Stimulated activated naive CD8-positive, alpha-beta T cell treated with anti-CD3 and anti-CD28 coated beads, Interleukin-15, Interleukin-2, amounts not matched to agents 100 U/mL and 50 U/mL, for 24 hours (primary cell): ENCODE results near the gene OPCML.
A peak's percentile ranks its signal among the peaks of the same experiment; 100 is the strongest.

ENCODE experiments used
- ATAC-seq: fragments of 150-1000 bp; cut with Tn5 transposase; one replicate; pipeline ENCODE4 v1.10.0; 2021
- DNase-seq: peaks from one replicate; pipeline ENCODE4 v3.0.0; 2021

Gene OPCML

DNA sequence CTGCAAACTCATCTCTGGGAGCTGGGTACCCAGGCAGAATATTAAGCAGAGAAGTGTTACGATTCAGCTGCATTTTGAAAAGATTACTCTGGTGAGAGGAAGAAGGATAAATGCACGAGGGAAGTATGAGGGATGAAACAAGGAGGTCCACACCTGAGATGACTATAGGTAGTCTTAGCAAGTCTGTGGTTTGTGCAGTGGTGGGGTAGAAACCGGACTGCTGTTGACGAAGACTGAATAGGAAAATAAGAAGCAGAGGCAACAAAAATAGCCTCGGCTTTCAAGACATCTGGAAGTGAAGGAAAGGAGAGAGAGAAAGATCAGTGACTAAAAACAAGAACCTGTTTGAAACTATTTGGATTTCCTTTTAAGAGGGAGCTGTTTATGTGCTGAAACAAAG is 810.8 kb downstream of the OPCML start:
- ATAC-seq (no peak), DNase-seq (no peak)

DNA sequence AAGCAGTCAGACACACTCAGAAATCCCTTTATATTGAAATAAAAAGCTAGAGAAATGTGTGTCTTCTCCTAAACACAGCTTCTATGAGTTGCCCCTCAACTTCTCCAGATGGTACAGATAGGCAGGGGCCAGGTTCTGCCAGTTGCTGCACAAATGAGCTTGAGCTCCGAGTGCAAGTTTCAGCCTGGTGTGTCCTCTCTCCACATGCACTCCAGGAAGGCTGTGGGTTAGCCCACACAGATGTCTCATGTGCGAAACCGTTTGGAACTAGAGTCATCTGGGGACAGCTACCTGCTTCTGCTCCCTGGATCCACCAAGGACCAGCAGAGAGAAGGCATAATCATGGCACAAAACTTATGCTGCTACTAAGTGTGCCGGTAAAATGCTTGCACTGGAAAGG is 812.6 kb downstream of the OPCML start:
- ATAC-seq: peak; percentile 21

GRCh38 chr11:132718711-132719671 is 813.3 kb downstream of the OPCML start:
- peak; percentile 90 for ATAC-seq
- DNase-seq: peak; percentile 63

More for the DNA sequence above, 812.6 kb downstream of the OPCML start:
- peak; percentile 5 for DNase-seq

GRCh38 chr11:132717824-132718223 is 814.5 kb downstream of the OPCML start:
- ATAC-seq (no peak), DNase-seq (no peak)

GRCh38 chr11:132716037-132716436 is 816.3 kb downstream of the OPCML start:
- no peak for ATAC-seq
- no peak for DNase-seq

GRCh38 chr11:132714859-132715440 is 817.4 kb downstream of the OPCML start:
- ATAC-seq (no peak), DNase-seq (no peak)

DNA sequence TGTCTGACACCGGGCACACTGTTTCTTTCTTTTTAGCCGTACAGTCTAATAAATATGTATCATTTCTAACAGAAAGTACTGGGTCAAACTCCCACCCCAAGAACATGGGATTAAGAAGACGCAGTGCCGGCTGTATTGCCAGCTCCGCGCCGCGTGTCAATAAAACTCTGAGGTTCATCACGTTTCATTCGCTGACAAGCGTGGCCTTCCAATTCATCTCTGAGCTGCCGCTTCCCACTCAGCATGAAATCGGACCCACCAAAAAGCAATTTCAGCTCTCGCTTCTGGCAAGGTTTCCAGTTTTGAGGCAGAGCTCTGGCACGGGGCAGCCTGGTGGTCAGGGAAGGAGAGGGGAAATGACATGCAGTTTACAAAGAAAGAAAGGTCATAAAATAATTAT is 819.8 kb downstream of the OPCML start:
- ATAC-seq: no peak
- DNase-seq: no peak

DNA sequence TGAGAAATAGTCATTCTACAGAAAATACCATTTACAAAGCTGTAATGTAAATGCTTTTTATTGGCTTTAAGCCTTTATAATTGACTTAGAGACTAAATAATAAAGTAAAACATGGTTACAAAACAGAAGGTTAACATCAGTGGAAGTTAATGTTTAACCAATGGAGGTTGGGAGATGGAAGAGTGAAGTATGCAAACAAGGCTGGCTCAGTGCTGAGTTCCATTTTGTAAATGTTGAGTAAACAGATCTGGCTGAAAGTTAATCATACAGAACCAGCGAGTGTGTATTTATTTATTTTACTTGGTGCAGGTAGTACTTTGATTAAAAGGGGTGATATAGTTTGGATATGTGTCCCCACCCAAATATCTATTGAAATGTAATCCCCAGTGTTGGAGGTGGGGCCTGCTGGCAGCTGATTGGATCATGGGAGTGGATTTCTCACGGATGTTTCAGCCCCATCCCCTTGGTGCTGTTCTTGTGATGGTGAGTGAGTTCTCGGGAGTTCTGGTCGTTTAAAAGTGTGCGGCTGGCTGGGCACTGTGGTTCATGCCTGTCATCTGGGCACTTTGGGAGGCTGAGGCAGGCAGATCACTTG is 827.4 kb downstream of the OPCML start:
- ATAC-seq: no peak

DNA sequence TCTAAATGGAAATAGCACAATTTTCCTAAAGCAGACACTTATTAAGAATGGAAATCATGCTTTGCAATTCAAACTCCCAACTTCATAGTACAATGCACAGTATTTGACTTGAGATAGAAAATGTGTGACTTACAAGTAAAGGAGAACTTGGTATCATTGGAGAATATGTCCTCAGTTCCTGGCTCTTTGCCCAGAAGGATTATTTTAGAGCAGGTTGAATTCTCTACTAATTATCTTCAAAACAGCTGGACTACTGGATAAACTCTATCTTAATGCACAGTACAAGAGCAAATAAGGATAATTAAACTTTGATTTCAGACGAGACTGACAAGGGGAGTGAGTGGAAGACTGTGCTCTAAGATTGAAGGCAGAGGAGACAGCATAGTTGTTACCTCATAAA is 839.4 kb downstream of the OPCML start:
- DNase-seq: no peak
- ATAC-seq: no peak

More for the DNA sequence above, 827.4 kb downstream of the OPCML start:
- no peak for DNase-seq

DNA sequence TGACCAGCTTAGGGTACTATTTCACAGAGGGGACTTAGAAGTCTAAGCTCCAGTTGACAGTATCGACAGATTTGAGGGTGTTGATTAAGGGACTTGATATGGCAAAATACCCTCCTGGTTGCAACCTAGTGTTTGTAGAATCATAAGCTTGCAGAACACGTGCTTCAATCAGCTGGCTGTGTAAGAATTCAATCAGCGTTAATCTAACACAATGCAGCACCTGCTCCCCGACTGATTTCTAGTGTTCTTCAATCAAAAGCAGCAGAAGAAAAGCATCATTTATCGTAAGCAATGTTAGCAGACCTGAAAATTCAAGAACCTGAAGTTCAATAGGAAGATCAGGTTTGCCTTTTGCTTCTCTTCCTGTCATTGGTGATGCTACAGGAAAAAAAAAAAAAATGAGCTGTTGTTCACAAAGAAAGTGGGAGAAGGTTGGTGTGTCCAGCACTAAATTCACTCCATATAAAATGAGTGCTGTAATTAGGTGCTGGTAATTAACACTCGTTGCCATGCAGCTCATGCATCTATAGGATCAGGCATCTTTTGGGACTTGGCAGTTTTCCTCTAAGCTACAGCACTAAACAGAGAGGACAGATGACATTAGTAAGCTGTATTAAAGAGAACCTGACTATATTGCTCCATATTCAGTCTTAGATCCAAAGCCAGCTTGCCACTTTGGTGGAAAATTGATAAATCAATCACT is 840.3 kb downstream of the OPCML start:
- ATAC-seq: no peak
- no peak for DNase-seq

GRCh38 chr11:132686886-132687285 is 845.4 kb downstream of the OPCML start:
- DNase-seq: no peak
- no peak for ATAC-seq

DNA sequence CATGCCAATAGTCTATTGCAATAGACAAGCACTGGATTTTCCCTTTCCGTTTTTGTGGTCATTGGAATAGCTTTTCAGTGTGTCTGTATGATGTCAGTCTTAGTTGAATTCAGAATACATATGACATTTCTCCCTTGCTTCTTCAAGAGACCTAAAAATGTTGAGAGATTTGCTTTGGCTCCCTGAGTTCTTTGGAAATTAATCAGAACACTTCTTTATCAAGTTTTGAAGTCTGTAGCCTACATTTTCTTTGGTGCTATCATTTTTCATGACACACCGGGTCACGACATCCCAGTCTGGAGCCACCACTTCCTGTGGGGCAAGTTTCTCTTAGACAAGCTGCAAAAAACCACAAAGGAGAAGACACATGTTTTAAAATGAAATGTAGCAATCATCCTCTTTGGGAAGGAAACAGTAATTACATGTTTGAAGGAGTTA is 847.1 kb downstream of the OPCML start:
- DNase-seq: no peak
- no peak for ATAC-seq

- DNase-seq (no peak), ATAC-seq (no peak)
These were observed 848.7 kb downstream of the OPCML start for GRCh38 chr11:132683602-132684001.

- ATAC-seq: no peak
- no peak for DNase-seq
These were observed 850.3 kb downstream of the OPCML start for GRCh38 chr11:132681971-132682370.

DNA sequence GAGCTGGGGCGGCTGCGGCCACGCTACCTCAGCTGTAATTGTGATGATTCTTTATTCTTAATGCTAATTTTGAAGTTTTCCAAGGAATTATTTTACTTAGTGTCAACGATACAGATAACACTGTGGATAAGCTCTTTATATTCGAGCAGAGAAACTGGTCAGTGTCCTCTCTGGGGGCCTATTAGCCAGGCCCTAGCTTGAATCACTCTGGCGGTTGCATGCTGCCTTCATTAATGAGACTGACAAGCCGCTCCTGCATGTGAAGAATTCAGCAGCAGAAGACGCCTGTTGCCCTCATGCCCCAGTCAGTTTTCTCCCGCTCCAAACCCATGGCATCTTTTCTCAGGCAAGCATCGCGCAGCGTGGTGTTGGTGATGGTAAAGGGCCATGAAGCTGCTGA is 851.7 kb downstream of the OPCML start:
- ATAC-seq: no peak
- no peak for DNase-seq

GRCh38 chr11:132674151-132674550 is 858.1 kb downstream of the OPCML start:
- DNase-seq (no peak), ATAC-seq (no peak)

DNA sequence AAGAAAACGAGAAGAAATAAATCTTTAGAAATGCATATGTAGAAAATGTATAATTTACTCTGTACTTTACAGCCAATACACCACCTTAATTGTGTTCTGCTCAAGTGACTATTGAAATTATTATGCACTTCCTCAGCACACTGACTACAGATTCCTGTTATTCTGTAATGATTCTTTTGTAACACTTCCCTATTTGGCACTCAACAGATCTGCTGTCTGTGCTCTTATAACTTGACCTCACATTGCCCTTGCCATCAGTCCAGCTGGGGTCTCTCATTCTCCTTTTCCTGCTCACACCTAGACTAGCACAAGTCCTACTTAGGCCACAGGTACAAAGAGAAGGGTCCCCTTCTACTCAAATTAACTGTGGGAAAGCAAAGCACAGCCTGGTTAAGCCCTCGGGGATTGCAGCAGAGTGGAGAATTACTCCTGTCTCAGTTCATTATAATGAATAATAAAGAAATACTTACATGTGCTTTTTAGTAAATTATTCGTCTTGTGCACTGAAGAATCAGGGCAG is 860.4 kb downstream of the OPCML start:
- no peak for ATAC-seq
- no peak for DNase-seq

DNA sequence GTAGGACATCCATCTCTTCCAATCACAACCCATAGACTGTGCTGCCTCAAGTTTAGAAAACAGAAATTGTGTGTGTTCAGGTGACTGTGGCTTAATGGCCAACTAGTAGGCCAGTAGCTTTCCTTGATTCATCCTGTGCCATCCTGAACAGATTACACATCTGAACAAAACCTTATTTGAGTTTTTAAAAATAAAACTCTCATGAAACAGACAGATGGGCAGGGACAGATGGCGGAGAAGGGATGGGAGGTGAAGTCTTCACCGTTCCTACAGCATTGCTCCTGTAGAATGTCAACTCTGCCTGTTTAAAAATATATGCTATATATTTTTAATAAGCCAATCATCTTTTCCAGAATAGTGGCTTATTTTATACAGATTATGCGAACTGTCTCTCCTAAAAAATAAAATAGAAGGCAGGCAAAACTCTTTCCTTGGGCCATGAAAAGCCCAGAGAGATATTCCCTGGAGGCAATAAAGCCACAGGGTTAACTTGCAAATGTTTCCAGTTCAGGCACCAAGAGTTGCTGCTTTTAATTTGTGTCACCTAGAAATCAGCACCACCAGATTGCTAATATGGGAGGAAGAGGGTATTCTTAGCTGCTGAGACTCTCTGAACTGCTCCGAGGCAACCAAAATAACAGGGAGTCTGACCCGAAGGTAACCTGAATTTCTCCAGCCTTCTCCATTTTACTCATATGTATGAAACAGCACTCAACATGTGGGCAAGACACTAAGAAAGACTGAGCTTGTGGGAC is 861.2 kb downstream of the OPCML start:
- no peak for ATAC-seq
- no peak for DNase-seq

DNA sequence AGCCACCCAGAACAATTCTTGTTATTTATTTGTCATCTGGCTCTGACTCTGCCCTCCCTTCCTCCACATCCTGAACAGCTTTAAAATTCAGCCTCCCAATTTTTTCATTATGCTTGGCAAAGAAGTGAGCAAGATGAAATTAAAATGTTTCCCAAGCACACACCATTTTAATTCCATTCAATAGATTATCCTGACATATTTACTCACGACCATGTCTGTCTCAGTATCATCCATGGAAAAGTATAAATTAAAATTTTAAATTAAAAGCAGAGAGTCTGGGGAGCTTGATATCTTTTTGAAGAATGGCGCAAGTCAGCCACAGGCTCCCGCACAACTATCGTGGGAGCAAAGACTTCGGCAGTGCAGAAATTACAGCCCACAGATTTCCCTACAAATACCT is 862.4 kb downstream of the OPCML start:
- ATAC-seq (no peak), DNase-seq (no peak)

DNA sequence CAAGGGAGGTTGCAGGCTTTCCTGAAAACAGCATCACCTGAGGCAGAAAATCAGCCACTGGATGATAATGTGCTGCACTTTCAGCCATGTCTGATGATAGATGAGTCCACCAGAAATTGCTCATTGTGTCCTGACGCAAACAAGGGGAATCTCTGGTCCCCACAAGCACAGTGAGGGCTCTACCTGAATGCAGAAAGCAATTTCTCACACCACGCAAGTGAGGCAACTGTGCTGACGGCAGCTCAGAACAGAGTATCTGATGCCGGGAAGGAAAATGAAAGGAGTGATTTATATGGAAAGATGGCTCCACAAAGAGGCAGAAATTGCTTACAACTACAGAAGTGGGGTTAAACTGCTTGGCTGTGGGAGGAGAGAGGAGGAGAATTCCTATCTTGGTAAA is 867.1 kb downstream of the OPCML start:
- DNase-seq: no peak
- no peak for ATAC-seq

DNA sequence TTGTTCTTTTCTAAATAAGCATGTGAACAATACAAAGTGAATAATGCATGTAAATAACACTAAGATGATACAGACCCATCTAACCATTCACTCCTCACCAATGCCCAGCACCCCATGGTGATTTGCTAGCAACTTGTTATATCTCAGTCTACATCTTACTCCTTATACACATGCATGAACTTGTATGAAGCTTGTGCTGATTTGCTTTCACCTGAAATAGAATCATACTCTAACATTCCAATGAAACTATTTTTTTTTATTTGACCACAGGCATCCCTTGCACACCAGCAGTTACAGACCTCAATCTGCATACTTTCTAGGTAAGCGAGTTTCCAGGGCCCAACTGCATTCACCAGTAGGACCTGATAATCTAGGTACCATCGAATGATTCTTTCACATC is 873.6 kb downstream of the OPCML start:
- DNase-seq (no peak), ATAC-seq (no peak)

DNA sequence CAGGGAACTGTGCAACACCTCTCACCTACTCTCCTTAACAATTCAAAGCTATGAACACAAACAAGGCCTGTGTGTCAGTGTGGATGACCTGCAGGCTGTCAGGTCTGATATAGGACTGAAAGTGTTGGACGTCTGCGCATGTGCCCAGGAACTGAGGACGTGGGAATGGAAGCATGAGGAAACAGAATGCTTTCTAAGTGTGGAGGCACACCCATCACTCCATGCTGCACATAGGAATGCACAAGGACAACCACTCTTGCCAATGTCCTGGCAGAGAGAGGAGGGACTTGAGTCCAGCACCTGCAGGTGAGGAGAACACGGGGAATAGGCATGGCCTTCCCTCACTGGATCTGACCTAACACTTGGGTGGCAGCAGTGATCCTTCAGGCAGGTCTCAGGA is 874.3 kb downstream of the OPCML start:
- DNase-seq (no peak), ATAC-seq (no peak)
